HepG2 (cell line): Measurements from ENCODE around the gene ZNF185. TPM values are rescaled to one million over a fixed set of nuclear protein-coding genes. Genes with fewer than 3 reads are reported as not detected.

ENCODE experiments used
- ATAC-seq: fragments of 200-7000 bp; cut with Tn5 transposase; 3 replicates; pipeline ENCODE4 v1.9.1; 2020; ENCODE audit warnings: mild to moderate bottlenecking, moderate library complexity
- BruUV-seq: library from RNA; stranded (reverse); fragments of 400-500 nt; replicated peaks from 2 replicates; lab custom pipeline; 2021; lab: Mats Ljungman, UMichigan
- CTCF ChIA-PET: fragments of 300-600 bp; formaldehyde crosslinking; extraction: SDS; loops from one replicate; lab custom pipeline; 2021; ENCODE audit warnings: low total read pairs, inconsistent platforms, low intra/inter-chr PET ratio; lab: Yijun Ruan, JAX
- POLR2A ChIA-PET: fragments of 350-600 bp; sonication (Branson Sonifier 250); formaldehyde crosslinking; loops from one replicate; lab custom pipeline; 2020; ENCODE audit warnings: antibody characterized with exemption, inconsistent platforms; lab: Yijun Ruan, JAX
- DNase-seq: peaks from one replicate; pipeline ENCODE4 v3.0.0-alpha.2; 2015; ENCODE audit warnings: low spot score
- FAIRE-seq: peaks from 3 replicates; lab custom pipeline; 2011; peaks lifted over from hg19 to GRCh38; lab: Jason Lieb, UNC
- H2AFZ ChIP-seq: one replicate; pipeline ENCODE4 v1.6.1; 2011; ENCODE audit warnings: low read length, inconsistent platforms
- H3K27ac ChIP-seq: fragments of 300-600 bp; 3 replicates; pipeline ENCODE4 v1.8.0; 2011; ENCODE audit warnings: mixed run types, mild to moderate bottlenecking, mixed read lengths, low read length, inconsistent platforms; ENCODE audit not compliant: insufficient read depth; ENCODE audit errors: extremely low read length
- H3K27me3 ChIP-seq, 2 experiments: fragments of 200-600 bp in 1 of 2; 2 replicates in 1 of 2; 3 replicates in 1 of 2; pipeline versions ENCODE4 v1.6.0 to v1.8.0; 2011; ENCODE audit warnings: low read length in 2 of 2, mild to moderate bottlenecking in 2 of 2, moderate library complexity in 2 of 2, inconsistent platforms in 1 of 2; ENCODE audit not compliant: insufficient read depth in 2 of 2, control insufficient read depth in 1 of 2
- H3K36me3 ChIP-seq, 2 experiments: fragments of 200-600 bp in 1 of 2; replicated peaks in 1 of 2; 2 replicates in 1 of 2; 3 replicates in 1 of 2; pipeline versions ENCODE4 v1.5.1 to v1.8.0; 2011; ENCODE audit warnings: low read length in 2 of 2, inconsistent platforms in 1 of 2; ENCODE audit not compliant: insufficient read depth in 2 of 2, control insufficient read depth in 1 of 2
- H3K4me1 ChIP-seq: 2 replicates; pipeline ENCODE4 v1.5.1; 2012; ENCODE audit warnings: low read length, inconsistent platforms; ENCODE audit not compliant: insufficient read depth
- H3K4me2 ChIP-seq: 2 replicates; pipeline ENCODE4 v1.6.0; 2011; ENCODE audit warnings: low read depth, low read length, inconsistent platforms
- H3K4me3 ChIP-seq, 3 experiments: fragments of 200-600 bp in 1 of 3; sonication (generic), shearing (Covaris generic) in 1 of 3; replicated peaks in 1 of 3; 2 replicates each; pipeline ENCODE4 v1.5.1; 2011 to 2016; ENCODE audit warnings: low read length in 3 of 3, inconsistent platforms in 2 of 3, low read depth in 2 of 3, mild to moderate bottlenecking in 2 of 3, control low read depth in 1 of 3, mixed read lengths in 1 of 3; ENCODE audit not compliant: insufficient read depth in 1 of 3
- H3K79me2 ChIP-seq: one replicate; pipeline ENCODE4 v1.6.1; 2011; ENCODE audit warnings: low read length, inconsistent platforms; ENCODE audit not compliant: insufficient read depth
- H3K9ac ChIP-seq: 2 replicates; pipeline ENCODE4 v1.6.0; 2011; ENCODE audit warnings: mild to moderate bottlenecking, low read depth, low read length, inconsistent platforms; ENCODE audit not compliant: insufficient read depth
- H3K9me3 ChIP-seq: 2 replicates; pipeline ENCODE4 v1.5.1; 2012; ENCODE audit warnings: mild to moderate bottlenecking, low read length
- H4K20me1 ChIP-seq: 2 replicates; pipeline ENCODE4 v1.6.0; 2011; ENCODE audit warnings: inconsistent platforms, mild to moderate bottlenecking, low read length, moderate library complexity; ENCODE audit not compliant: insufficient read depth
- CCAR2 ChIP-seq: fragments of 200-400 bp; formaldehyde crosslinking; optimal IDR thresholded peaks from 2 replicates; pipeline ENCODE3; 2018; ENCODE audit warnings: low read depth, mild to moderate bottlenecking, low read length, moderate library complexity
- DRAP1 ChIP-seq: IDR thresholded peaks from 2 replicates; pipeline ENCODE4 v1.6.1; 2016; ENCODE audit warnings: missing genetic modification reagents, missing compliant biosample characterization
- FOXJ3 ChIP-seq: sonication (generic); formaldehyde crosslinking; IDR thresholded peaks from 2 replicates; pipeline ENCODE4 v1.4.0; 2020; ENCODE audit warnings: missing genetic modification reagents, mild to moderate bottlenecking, borderline replicate concordance
- HOXA5 ChIP-seq: sonication (generic); formaldehyde crosslinking; IDR thresholded peaks from 2 replicates; pipeline ENCODE4 v1.4.0; 2020; ENCODE audit warnings: missing genetic modification reagents
- JDP2 ChIP-seq: sonication (generic); formaldehyde crosslinking; IDR thresholded peaks from 2 replicates; pipeline ENCODE4 v1.8.1; 2022; ENCODE audit warnings: missing genetic modification reagents, borderline replicate concordance
- KDM6A ChIP-seq: IDR thresholded peaks from 2 replicates; pipeline ENCODE4 v1.6.1; 2016; ENCODE audit warnings: low read depth
- STAT5B ChIP-seq: sonication (generic); formaldehyde crosslinking; IDR thresholded peaks from 2 replicates; pipeline ENCODE4 v1.4.0; 2020; ENCODE audit warnings: missing genetic modification reagents
- ZFP36L2 ChIP-seq: sonication (generic); formaldehyde crosslinking; IDR thresholded peaks from 2 replicates; pipeline ENCODE4 v1.4.0; 2020; ENCODE audit warnings: missing genetic modification reagents
- ZNF136 ChIP-seq: sonication (generic); formaldehyde crosslinking; IDR thresholded peaks from 2 replicates; pipeline ENCODE4 v1.8.1; 2022; ENCODE audit warnings: low read depth, mild to moderate bottlenecking, moderate library complexity, missing genetic modification reagents
- ZNF33A ChIP-seq: sonication (generic); formaldehyde crosslinking; IDR thresholded peaks from 2 replicates; pipeline ENCODE4 v1.5.1; 2020; ENCODE audit warnings: missing genetic modification reagents, mild to moderate bottlenecking, moderate library complexity, borderline replicate concordance
- ZNF33B ChIP-seq: sonication (generic); formaldehyde crosslinking; IDR thresholded peaks from 2 replicates; pipeline ENCODE4 v1.5.1; 2020; ENCODE audit warnings: mild to moderate bottlenecking, missing genetic modification reagents
- ZNF660 ChIP-seq: sonication (generic); formaldehyde crosslinking; IDR thresholded peaks from 2 replicates; pipeline ENCODE4 v1.5.1; 2020; ENCODE audit warnings: mild to moderate bottlenecking, low read depth, missing genetic modification reagents, borderline replicate concordance
- ZNF878 ChIP-seq: sonication (generic); formaldehyde crosslinking; IDR thresholded peaks from 2 replicates; pipeline ENCODE4 v1.8.1; 2023; ENCODE audit warnings: mild to moderate bottlenecking, missing genetic modification reagents, moderate library complexity
- WGBS: methylation state at CpG from one replicate; pipeline ENCODE4 v1.1.6; 2017; ENCODE audit warnings: low lambda C conversion rate; 5-methylcytosine and 5-hydroxymethylcytosine counted together
- in situ Hi-C: cut with HindIII; loops from 2 replicates; pipeline ENCODE4 v1.10.0; 2017; ENCODE audit warnings: low pct_unique_long_range_greater_than_20kb; ENCODE audit not compliant: extremely low pct_ligation_motif_present
- intact Hi-C: fragments of 100-400 bp; cut with micrococcal nuclease; formaldehyde crosslinking; loops from one replicate; pipeline ENCODE4 v1.10.0; 2022; ENCODE audit not compliant: unreplicated experiment
- polyA plus RNA-seq, 8 experiments: library from polyadenylated mRNA; depleted of rRNA in 3 of 8; stranded (reverse) in 7 of 8; unstranded in 1 of 8; fragments of >200 nt; fragmentation: Illumina TruSeq in 4 of 8; extraction: Trizol in 4 of 8; gene quantifications; 2 replicates each; pipeline versions ENCODE4 v1.2.1 to v1.2.3, GENCODE V29; 2011 to 2016; ENCODE audit warnings: low read depth in 4 of 8, missing spikeins in 1 of 8, mixed read lengths in 1 of 8; ENCODE audit not compliant: insufficient read depth in 1 of 8
- total RNA-seq, 5 experiments: library from RNA; depleted of rRNA; stranded (reverse); fragments of >200 nt; fragmentation: Illumina TruSeq; extraction: Trizol; gene quantifications; 2 replicates each; pipeline ENCODE4 v1.2.3, GENCODE V29; 2016; ENCODE audit warnings: low read depth in 1 of 5
- TF ChIP-seq, protein P1 (sequence below): fragments of 450-650 bp; IDR thresholded peaks from 2 replicates; pipeline ENCODE4 v1.6.1; 2016

Gene ZNF185
- total and polyA plus RNA-seq, 2 of the 13 experiments (the other 11 are each of a cell fraction or from before 2014, with no cell fraction given) = 1.6 to 3.4 TPM

DNA sequence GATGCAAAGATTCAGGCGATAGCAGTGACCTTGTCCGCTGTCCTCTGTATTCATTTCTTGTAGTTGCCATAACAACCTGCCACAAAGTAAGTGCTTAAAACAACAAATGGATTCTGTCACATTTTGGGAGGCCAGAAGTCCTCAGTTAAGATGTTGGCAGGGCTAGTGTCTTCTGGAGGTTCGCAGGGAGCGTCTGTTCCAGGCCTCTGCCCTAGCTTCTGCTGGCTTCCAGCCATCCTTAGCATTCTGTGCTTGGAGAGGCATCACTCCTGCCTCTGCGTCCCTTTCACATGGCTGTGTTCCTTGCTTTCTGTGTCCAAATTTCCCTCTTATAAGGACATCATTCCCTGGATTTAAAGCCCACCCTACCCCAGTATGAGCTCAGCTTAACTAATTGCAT lies 31.5 kb upstream of the ZNF185 start:
- no TSS peak for BruUV-seq
- in situ Hi-C loops = no loop called here
- no peak for TF ChIP-seq ZNF33B (CRISPR knock-in tag)
- TF ChIP-seq KDM6A (CRISPR knock-in tag) = no peak
- no peak overlapping the region for H3K9ac ChIP-seq
- H3K79me2 ChIP-seq = no peaks in the 10 kb centered on the region
- H3K36me3 ChIP-seq = peaks cover 4 to 62% of the 10 kb centered on the region in 2 experiments; a peak in 4 of 5 replicates
- H4K20me1 ChIP-seq = no peaks in the 10 kb centered on the region
- H3K4me2 ChIP-seq = no peak overlapping the region
- H3K9me3 ChIP-seq = no peaks in the 10 kb centered on the region
- H3K4me3 ChIP-seq = no peak overlapping the region
- H2AFZ ChIP-seq = no peak overlapping the region
- H3K4me1 ChIP-seq = no peaks in the 10 kb centered on the region
- POLR2A ChIA-PET = no interaction called here
- CTCF ChIA-PET = no interaction called here
- FAIRE-seq (no peak), DNase-seq (no peak), ATAC-seq (no peak)
- intact Hi-C loops = loop anchor here (5.0 kb wide), 1 partner anchor 671 kb away; no protein-coding TSS in a partner anchor
- 100% methylated on average over 3 of the region's 5 CpGs for WGBS
- no peaks in the 10 kb centered on the region for H3K27me3 ChIP-seq
- no peak overlapping the region for H3K27ac ChIP-seq

- H3K27me3 ChIP-seq = no peaks in the 10 kb centered on the region
- BruUV-seq = no TSS peak
- no peak overlapping the region for H2AFZ ChIP-seq
- CTCF ChIA-PET = no interaction called here
- no peak overlapping the region for H3K27ac ChIP-seq
- H3K9ac ChIP-seq = no peak overlapping the region
- DNase-seq = no peak
- peaks cover 4 to 39% of the 10 kb centered on the region in 2 experiments; a peak in 4 of 5 replicates for H3K36me3 ChIP-seq
- intact Hi-C loops (loop anchor here (5.0 kb wide), 1 partner anchor 667 kb away; no protein-coding TSS in a partner anchor), in situ Hi-C loops (no loop called here)
- WGBS = no CpG with 5 or more reads among the region's 7 CpGs
- FAIRE-seq = no peak
- H3K4me2 ChIP-seq = no peak overlapping the region
- ATAC-seq = no peak
- no peaks in the 10 kb centered on the region for H3K79me2 ChIP-seq
- H3K4me1 ChIP-seq = no peaks in the 10 kb centered on the region
- TF ChIP-seq DRAP1 (CRISPR knock-in tag) (no peak), ZFP36L2 (CRISPR knock-in tag) (no peak), ZNF33A (CRISPR knock-in tag) (no peak), ZNF660 (no peak), CCAR2 (no peak), STAT5B (CRISPR knock-in tag) (no peak), ZNF136 (CRISPR knock-in tag) (no peak), JDP2 (no peak), HOXA5 (no peak), FOXJ3 (no peak), ZNF878 (no peak)
- TF ChIP-seq, protein P1, sequence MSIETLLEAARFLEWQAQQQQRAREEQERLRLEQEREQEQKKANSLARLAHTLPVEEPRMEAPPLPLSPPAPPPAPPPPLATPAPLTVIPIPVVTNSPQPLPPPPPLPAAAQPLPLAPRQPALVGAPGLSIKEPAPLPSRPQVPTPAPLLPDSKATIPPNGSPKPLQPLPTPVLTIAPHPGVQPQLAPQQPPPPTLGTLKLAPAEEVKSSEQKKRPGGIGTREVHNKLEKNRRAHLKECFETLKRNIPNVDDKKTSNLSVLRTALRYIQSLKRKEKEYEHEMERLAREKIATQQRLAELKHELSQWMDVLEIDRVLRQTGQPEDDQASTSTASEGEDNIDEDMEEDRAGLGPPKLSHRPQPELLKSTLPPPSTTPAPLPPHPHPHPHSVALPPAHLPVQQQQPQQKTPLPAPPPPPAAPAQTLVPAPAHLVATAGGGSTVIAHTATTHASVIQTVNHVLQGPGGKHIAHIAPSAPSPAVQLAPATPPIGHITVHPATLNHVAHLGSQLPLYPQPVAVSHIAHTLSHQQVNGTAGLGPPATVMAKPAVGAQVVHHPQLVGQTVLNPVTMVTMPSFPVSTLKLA = no peak
- H3K9me3 ChIP-seq = no peaks in the 10 kb centered on the region
- H4K20me1 ChIP-seq = no peaks in the 10 kb centered on the region
- POLR2A ChIA-PET = no interaction called here
- no peak overlapping the region for H3K4me3 ChIP-seq
Measured at GRCh38 chrX:152869972-152870371, 27.9 kb upstream of the ZNF185 start.
